NCI-H524 (cell line): ENCODE results near the gene FAM13C.

Source experiments
- DNase-seq, 2 experiments: peaks; one replicate each; lab custom pipeline; 2025; lab: John Stamatoyannopoulos, UW

FAM13C gene

GRCh38 chr10:59315465-59315864 is 46.9 kb downstream of the FAM13C start:
- no peak for DNase-seq

- no peak for DNase-seq
These were observed 48.1 kb downstream of the FAM13C start for GRCh38 chr10:59314268-59314667.

- DNase-seq: no peak
These were observed 50.1 kb downstream of the FAM13C start for GRCh38 chr10:59312247-59312646.

GRCh38 chr10:59311025-59311424 is 51.3 kb downstream of the FAM13C start:
- DNase-seq: no peak

GRCh38 chr10:59310324-59310914 is 51.9 kb downstream of the FAM13C start:
- DNase-seq: no peak

DNA sequence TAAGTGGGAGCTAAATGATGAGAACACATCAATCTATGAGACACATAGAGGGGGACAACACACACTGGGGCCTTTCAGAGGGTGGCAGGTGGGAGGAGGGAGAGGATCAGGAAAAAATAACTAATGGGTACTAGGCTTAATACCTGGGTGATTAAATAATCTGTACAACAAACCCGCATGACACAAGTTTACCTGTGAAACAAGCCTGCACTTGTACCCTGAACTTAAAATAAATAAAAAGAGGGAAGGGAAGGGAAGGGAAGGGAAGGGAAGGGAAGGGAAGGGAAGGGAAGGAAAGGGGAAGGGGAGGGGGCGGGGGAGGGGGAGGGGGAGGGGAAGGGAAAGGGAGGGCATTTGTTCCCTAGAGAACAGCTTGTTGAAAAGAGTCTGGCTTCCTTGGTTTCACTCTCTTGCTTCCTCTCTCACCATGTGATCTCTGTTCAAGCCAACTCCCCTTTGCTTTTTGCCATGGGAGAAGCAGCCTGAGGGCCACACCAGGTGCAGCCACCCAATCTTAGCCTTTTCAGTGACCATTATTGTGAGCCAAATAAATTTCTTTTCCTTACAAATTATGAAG is 57.7 kb downstream of the FAM13C start:
- DNase-seq: no peak

DNA sequence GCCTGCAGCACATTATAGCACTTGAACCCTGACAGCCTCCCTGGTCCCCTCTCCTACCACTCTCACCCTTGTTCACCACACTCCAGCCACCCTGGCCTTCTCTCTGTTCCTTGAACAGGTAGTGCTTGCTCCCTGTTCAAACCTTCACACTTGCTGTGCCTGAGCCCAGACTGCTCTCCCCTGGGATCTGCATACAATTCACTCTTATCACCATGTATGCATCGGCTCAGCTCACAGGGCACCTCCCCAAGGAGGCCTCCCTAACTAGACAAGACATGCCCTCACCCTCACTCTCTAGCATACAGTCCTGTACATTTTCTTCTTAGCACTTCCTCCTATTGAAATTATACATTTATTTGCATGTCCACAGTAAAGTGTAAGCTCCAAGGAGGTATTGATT is 59.3 kb downstream of the FAM13C start:
- no peak for DNase-seq

DNA sequence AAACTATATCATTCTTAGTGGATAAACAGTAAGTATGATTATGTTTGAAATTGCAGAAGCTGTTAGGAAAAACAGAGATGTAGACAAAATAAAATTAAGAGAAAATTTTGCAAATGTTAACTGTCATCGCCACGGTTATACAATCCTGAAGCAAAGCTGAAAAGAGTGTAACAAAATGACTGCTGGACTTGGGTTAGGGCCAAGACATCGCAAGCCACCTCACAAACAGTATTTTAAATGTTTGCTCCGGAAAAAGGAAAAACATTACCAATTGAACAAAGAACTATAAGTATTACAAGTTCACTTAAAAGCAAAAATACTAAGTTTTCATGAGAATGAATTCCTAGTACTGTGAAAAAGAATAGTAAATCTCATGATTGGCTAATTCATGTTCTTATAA is 60.0 kb downstream of the FAM13C start:
- DNase-seq: no peak

DNA sequence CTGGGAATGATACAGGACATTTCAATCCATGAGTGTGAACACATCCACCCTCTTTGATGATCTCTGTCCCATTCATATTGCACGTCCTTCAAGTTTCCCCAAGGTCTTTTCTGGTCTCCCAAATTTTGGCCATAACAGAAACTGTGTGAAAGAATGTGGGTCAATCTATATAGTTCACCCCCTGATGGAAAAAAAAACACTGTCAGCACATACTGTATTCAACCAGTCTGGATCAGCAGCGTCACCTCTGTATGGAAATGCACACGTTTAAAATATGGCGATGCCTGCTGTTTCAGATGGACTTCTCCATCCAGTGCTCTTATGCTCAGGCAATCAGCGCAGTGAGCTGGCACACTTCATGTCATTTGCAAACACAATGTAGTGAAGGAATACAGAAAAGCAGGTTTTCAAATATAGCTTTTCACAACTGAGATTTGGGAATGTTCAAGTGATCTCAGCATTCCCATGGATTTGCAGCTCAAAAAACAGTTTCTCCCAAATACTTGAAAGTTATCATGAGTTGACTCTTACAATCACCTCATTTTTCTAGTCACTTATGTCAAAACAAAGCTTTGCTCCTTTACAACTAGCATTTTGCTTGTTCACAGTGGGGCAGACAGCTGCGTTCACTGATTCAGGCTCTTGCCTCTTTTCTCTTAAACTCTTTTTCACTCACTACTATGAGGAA is 61.1 kb downstream of the FAM13C start:
- no peak for DNase-seq

GRCh38 chr10:59300386-59300785 is 62.0 kb downstream of the FAM13C start:
- no peak for DNase-seq

GRCh38 chr10:59299933-59300332 is 62.4 kb downstream of the FAM13C start:
- DNase-seq: no peak

- no peak for DNase-seq
These were observed 71.9 kb downstream of the FAM13C start for GRCh38 chr10:59290448-59290847.

GRCh38 chr10:59289853-59290252 is 72.5 kb downstream of the FAM13C start:
- DNase-seq: no peak

DNA sequence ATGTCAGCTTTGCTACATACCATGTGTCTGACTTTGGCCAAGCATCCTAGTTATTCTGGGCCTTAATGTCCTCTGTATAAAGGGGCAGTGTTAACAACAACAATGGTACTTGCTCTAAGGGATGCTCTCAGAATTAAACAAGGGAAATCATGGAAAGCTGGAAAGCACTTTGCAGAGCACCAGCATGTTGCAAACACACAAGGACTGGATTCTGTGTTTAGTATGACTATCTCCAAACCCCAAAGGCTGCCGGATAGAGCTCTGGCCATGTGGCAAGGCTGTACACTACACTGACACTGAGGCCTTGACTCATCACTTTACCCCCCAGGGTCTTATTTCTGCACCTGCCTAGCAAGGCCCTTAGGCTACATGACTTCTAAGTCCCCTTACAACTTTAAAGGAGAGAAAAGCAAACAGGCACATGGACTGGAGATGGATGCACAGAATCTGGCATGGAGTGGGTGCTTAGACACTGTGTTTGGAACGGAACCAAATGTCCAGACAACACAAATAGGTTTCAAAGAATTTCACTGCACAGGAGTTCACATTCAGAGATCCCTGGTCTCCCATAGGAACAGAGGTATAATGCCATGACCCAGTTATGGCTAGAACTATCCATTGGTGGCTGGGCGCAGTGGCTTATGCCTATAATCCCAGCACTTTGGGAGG is 74.6 kb downstream of the FAM13C start:
- DNase-seq: no peak

GRCh38 chr10:59285848-59286247 is 76.5 kb downstream of the FAM13C start:
- no peak for DNase-seq

GRCh38 chr10:59285073-59285472 is 77.3 kb downstream of the FAM13C start:
- DNase-seq: no peak

GRCh38 chr10:59284118-59284975 is 78.0 kb downstream of the FAM13C start:
- DNase-seq: no peak

GRCh38 chr10:59283456-59284091 is 78.8 kb downstream of the FAM13C start:
- DNase-seq: peak in 1 of 2 experiments; percentile 4

DNA sequence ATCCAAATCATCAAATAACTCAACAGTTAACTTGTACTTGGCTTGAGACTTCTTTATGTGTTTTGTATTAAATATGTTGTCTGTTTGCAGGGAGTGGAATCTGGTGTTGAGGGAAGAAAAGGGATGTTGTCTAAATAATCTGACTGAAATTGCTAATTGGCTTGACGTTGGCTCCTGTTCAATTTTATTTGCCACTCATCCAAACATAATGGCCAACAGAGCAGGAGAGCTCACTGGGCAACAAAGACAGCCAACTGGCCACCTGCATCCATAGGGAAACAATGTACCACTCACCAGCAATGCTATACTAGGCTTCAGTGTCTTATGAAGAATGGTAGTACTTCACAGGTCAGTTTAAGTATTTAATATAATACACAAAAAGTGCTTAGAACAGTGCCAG is 80.5 kb downstream of the FAM13C start:
- DNase-seq: no peak

GRCh38 chr10:59279991-59280505 is 82.3 kb downstream of the FAM13C start:
- no peak for DNase-seq

DNA sequence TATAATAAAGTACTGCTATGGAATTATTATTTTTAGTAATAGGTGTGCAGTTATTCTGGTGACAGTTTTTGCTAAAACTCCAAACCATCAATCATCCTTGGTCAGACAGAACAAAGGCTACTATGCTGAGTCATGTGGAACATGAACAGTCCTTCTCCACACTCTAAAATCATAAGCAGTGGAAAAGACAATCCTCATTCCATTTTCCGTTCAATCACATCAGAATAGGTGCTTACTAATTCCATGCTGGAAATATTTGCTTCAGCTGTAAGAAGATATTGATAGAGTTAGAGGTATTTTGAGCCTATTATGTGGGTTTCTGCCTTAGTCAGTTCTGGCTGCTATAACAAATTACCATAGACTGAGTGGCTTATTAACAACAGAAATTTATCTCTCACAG is 82.9 kb downstream of the FAM13C start:
- DNase-seq: no peak
